Neutrophil (primary cell): ENCODE measurements around the gene ALPG.
"Not testable (repeated sequence)": the region's sequence is repeated elsewhere in the genome, so short reads cannot be mapped to it uniquely, and the experiment has no call there.

Experiments used
- H3K27ac ChIP-seq: fragments of 200-600 bp; sonication (generic); 2 replicates; pipeline ENCODE4 v1.5.1; 2016; ENCODE audit warnings: mild to moderate bottlenecking, moderate library complexity
- H3K27me3 ChIP-seq: fragments of 200-600 bp; sonication (generic); 2 replicates; pipeline ENCODE4 v1.6.0; 2016; ENCODE audit warnings: mild to moderate bottlenecking
- H3K36me3 ChIP-seq: fragments of 200-600 bp; sonication (generic); 2 replicates; pipeline ENCODE4 v1.5.1; 2017
- H3K4me1 ChIP-seq, 2 experiments: fragments of 200-600 bp in 1 of 2; sonication (generic) in 1 of 2; 1 replicate in 1 of 2; 2 replicates in 1 of 2; pipeline versions ENCODE4 v1.5.1 to v1.6.1; 2013 to 2016; ENCODE audit warnings: low read depth in 1 of 2, low read length in 1 of 2, mild to moderate bottlenecking in 1 of 2, moderate library complexity in 1 of 2; ENCODE audit not compliant: control insufficient read depth in 1 of 2, insufficient read depth in 1 of 2
- H3K4me3 ChIP-seq, 2 experiments: fragments of 200-600 bp in 1 of 2; sonication (generic) in 1 of 2; 1 replicate in 1 of 2; 2 replicates in 1 of 2; pipeline ENCODE4 v1.5.1; 2013 to 2016; ENCODE audit warnings: low read depth in 1 of 2, low read length in 1 of 2, mild to moderate bottlenecking in 1 of 2, moderate library complexity in 1 of 2
- H3K9me3 ChIP-seq: fragments of 200-600 bp; sonication (generic); 2 replicates; pipeline ENCODE4 v1.5.1; 2016
- CTCF ChIP-seq: fragments of 200-600 bp; sonication (generic); IDR thresholded peaks from 2 replicates; pipeline ENCODE4 v1.5.1; 2016; ENCODE audit warnings: antibody characterized with exemption

The ALPG gene

GRCh38 chr2:232376260-232376659, 30.4 kb upstream of the ALPG start:
- H3K27me3 ChIP-seq: peaks cover 12% of the 10 kb centered on the region
- TF ChIP-seq CTCF: no peak
- no peak overlapping the region for H3K4me3 ChIP-seq
- no peaks in the 10 kb centered on the region for H3K36me3 ChIP-seq
- no peaks in the 10 kb centered on the region for H3K9me3 ChIP-seq
- H3K4me1 ChIP-seq: no peaks in the 10 kb centered on the region
- H3K27ac ChIP-seq: no peak overlapping the region

GRCh38 chr2:232376713-232377112, 29.9 kb upstream of the ALPG start:
- TF ChIP-seq CTCF: no peak
- H3K9me3 ChIP-seq: no peaks in the 10 kb centered on the region
- H3K27me3 ChIP-seq: peaks cover 16% of the 10 kb centered on the region
- no peaks in the 10 kb centered on the region for H3K4me1 ChIP-seq
- H3K27ac ChIP-seq: no peak overlapping the region
- H3K36me3 ChIP-seq: no peaks in the 10 kb centered on the region
- no peak overlapping the region for H3K4me3 ChIP-seq

GRCh38 chr2:232377319-232377718, 29.3 kb upstream of the ALPG start:
- no peak for TF ChIP-seq CTCF
- H3K36me3 ChIP-seq: no peaks in the 10 kb centered on the region
- H3K9me3 ChIP-seq: no peaks in the 10 kb centered on the region
- no peak overlapping the region for H3K4me3 ChIP-seq
- H3K4me1 ChIP-seq: no peaks in the 10 kb centered on the region
- H3K27ac ChIP-seq: no peak overlapping the region
- H3K27me3 ChIP-seq: peaks cover 22% of the 10 kb centered on the region

- TF ChIP-seq CTCF: no peak
- no peak overlapping the region for H3K27ac ChIP-seq
- H3K4me3 ChIP-seq: no peak overlapping the region
- H3K36me3 ChIP-seq: no peaks in the 10 kb centered on the region
- peaks cover 30% of the 10 kb centered on the region for H3K27me3 ChIP-seq
- no peaks in the 10 kb centered on the region for H3K4me1 ChIP-seq
- no peaks in the 10 kb centered on the region for H3K9me3 ChIP-seq
Measured at GRCh38 chr2:232377841-232378734, 28.6 kb upstream of the ALPG start.

GRCh38 chr2:232378735-232379151, 27.9 kb upstream of the ALPG start, which contains the start of gene ALPP:
TSS of gene ALPP (plus strand) at chr2:232378751. CDS start at chr2:232378803, 52 bp downstream.
- not testable (repeated sequence) for H3K4me1 ChIP-seq, H3K27ac ChIP-seq, H3K36me3 ChIP-seq, H3K4me3 ChIP-seq, H3K9me3 ChIP-seq
- H3K27me3 ChIP-seq: peaks cover 36% of the 10 kb centered on the region

GRCh38 chr2:232379610-232380590, 26.7 kb upstream of the ALPG start:
- not testable (repeated sequence) for H3K27ac ChIP-seq, H3K9me3 ChIP-seq, H3K36me3 ChIP-seq, H3K4me1 ChIP-seq, H3K4me3 ChIP-seq
- peaks cover 47% of the 10 kb centered on the region for H3K27me3 ChIP-seq

GRCh38 chr2:232381204-232382031, 25.2 kb upstream of the ALPG start:
- H3K27me3 ChIP-seq: peaks cover 60% of the 10 kb centered on the region
- not testable (repeated sequence) for H3K36me3 ChIP-seq, H3K9me3 ChIP-seq, H3K4me3 ChIP-seq, H3K27ac ChIP-seq, H3K4me1 ChIP-seq
